Uterus (tissue), 2 donors: Measurements from ENCODE around the gene EIPR1.

Experiments used
- CTCF ChIP-seq, 4 experiments: fragments of 200-600 bp in 2 of 4; fragments of 450-650 bp in 2 of 4; sonication (generic) in 2 of 4; IDR thresholded peaks; one replicate each; pipeline ENCODE4 v1.5.1; 2016 to 2019; ENCODE audit warnings: antibody characterized with exemption in 4 of 4, mild to moderate bottlenecking in 2 of 4, moderate library complexity in 1 of 4
- POLR2A ChIP-seq, 2 donors: fragments of 450-650 bp; IDR thresholded peaks; one replicate each; pipeline ENCODE4 v1.6.1; 2016; ENCODE audit warnings: antibody characterized with exemption in 2 of 2, mild to moderate bottlenecking in 1 of 2, moderate library complexity in 1 of 2

GRCh38 chr2:3326871-3327270, 50.7 kb downstream of the EIPR1 start:
- TF ChIP-seq POLR2A (IDR thresholded peaks at IDR 0.05) (no peak), CTCF (IDR thresholded peaks at IDR 0.05) (no peak)
